ENCODE measurements around the gene TUBGCP2.

TUBGCP2 gene

DNA sequence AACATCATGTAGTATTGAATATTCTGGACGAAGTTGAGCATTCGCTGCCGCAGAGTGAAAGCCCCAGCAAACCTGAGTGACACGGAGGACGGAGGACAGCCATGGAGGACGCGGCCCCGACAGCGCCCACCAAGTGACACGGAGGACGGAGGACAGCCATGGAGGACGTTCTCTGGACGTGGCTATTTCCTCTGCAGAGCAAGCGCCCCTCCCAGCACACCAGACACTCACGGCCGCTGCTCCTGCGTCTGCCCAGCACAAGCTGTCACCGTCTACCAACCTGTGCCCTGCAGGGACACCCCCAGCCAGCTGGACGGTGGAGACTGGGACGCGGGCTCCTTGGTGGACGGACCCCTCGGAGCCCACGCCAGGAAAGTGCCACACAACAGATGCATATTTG is 24.7 kb downstream of the TUBGCP2 start:
- Histone ChIP-seq H3K36me3 (ENCODE audit: low read length) (no peaks in the 10 kb centered on the region), H3F3A (ENCODE audit: insufficient read depth) (no peaks in the 10 kb centered on the region), H4K20me1 (ENCODE audit: low read depth, low read length) (no peaks in the 10 kb centered on the region), H3K79me2 (ENCODE audit: insufficient read depth, low read length) (no peaks in the 10 kb centered on the region), H3K27me3 (ENCODE audit: low read length) (no peaks in the 10 kb centered on the region), H3K9me3 (ENCODE audit: insufficient read depth, low read length) (no peaks in the 10 kb centered on the region), H3K9me2 (replicated peaks; ENCODE audit: insufficient read depth, low read length) (no peaks in the 10 kb centered on the region), H3K27ac (ENCODE audit: low read depth, low read length) (no peak overlapping the region), H2AFZ (ENCODE audit: low read depth, low read length, severe bottlenecking) (no peak overlapping the region), H3K4me3 (ENCODE audit: insufficient read depth, low read length, poor library complexity, severe bottlenecking) (no peak overlapping the region), H3K9ac (ENCODE audit: low read length) (no peak overlapping the region), H3K4me2 (ENCODE audit: low read depth, low read length, poor library complexity, severe bottlenecking) (no peak overlapping the region)
- TF ChIP-seq EZH2phosphoT487 (conservative IDR thresholded peaks at IDR 0.05; ENCODE audit: low read length) (no peak), CTCF (IDR thresholded peaks at IDR 0.05; ENCODE audit: insufficient read depth, low read length, poor library complexity, severe bottlenecking) (no peak)

- TF ChIP-seq CTCF (IDR thresholded peaks at IDR 0.05; ENCODE audit: insufficient read depth, low read length, poor library complexity, severe bottlenecking), result no peak
- no peak for TF ChIP-seq EZH2phosphoT487 (conservative IDR thresholded peaks at IDR 0.05; ENCODE audit: low read length)
- Histone ChIP-seq H3K36me3 (ENCODE audit: low read length) (no peaks in the 10 kb centered on the region), H3K27me3 (ENCODE audit: low read length) (no peaks in the 10 kb centered on the region), H4K20me1 (ENCODE audit: low read depth, low read length) (no peaks in the 10 kb centered on the region), H3K4me2 (ENCODE audit: low read depth, low read length, poor library complexity, severe bottlenecking) (no peak overlapping the region), H3K4me3 (ENCODE audit: insufficient read depth, low read length, poor library complexity, severe bottlenecking) (no peak overlapping the region), H3K9me2 (replicated peaks; ENCODE audit: insufficient read depth, low read length) (no peaks in the 10 kb centered on the region), H3K27ac (ENCODE audit: low read depth, low read length) (no peak overlapping the region), H3F3A (ENCODE audit: insufficient read depth) (no peaks in the 10 kb centered on the region), H2AFZ (ENCODE audit: low read depth, low read length, severe bottlenecking) (no peak overlapping the region), H3K9me3 (ENCODE audit: insufficient read depth, low read length) (no peaks in the 10 kb centered on the region), H3K9ac (ENCODE audit: low read length) (no peak overlapping the region), H3K79me2 (ENCODE audit: insufficient read depth, low read length) (no peaks in the 10 kb centered on the region)
These were observed 25.8 kb downstream of the TUBGCP2 start for GRCh38 chr10:133282846-133283390.

- Histone ChIP-seq H3K4me3 (ENCODE audit: insufficient read depth, low read length, poor library complexity, severe bottlenecking) (no peak overlapping the region), H3F3A (ENCODE audit: insufficient read depth) (no peaks in the 10 kb centered on the region), H4K20me1 (ENCODE audit: low read depth, low read length) (no peaks in the 10 kb centered on the region), H2AFZ (ENCODE audit: low read depth, low read length, severe bottlenecking) (no peak overlapping the region), H3K27me3 (ENCODE audit: low read length) (no peaks in the 10 kb centered on the region), H3K9ac (ENCODE audit: low read length) (no peak overlapping the region), H3K9me2 (replicated peaks; ENCODE audit: insufficient read depth, low read length) (no peaks in the 10 kb centered on the region), H3K9me3 (ENCODE audit: insufficient read depth, low read length) (no peaks in the 10 kb centered on the region), H3K79me2 (ENCODE audit: insufficient read depth, low read length) (no peaks in the 10 kb centered on the region), H3K4me2 (ENCODE audit: low read depth, low read length, poor library complexity, severe bottlenecking) (no peak overlapping the region), H3K36me3 (ENCODE audit: low read length) (no peaks in the 10 kb centered on the region), H3K27ac (ENCODE audit: low read depth, low read length) (no peak overlapping the region)
- no peak for TF ChIP-seq CTCF (IDR thresholded peaks at IDR 0.05; ENCODE audit: insufficient read depth, low read length, poor library complexity, severe bottlenecking)
- no peak for TF ChIP-seq EZH2phosphoT487 (conservative IDR thresholded peaks at IDR 0.05; ENCODE audit: low read length)
These were observed 26.9 kb downstream of the TUBGCP2 start for GRCh38 chr10:133281628-133282372.

All from SU-DHL-6 (cell line).